ENCODE results near the gene NUTM1.

DNA sequence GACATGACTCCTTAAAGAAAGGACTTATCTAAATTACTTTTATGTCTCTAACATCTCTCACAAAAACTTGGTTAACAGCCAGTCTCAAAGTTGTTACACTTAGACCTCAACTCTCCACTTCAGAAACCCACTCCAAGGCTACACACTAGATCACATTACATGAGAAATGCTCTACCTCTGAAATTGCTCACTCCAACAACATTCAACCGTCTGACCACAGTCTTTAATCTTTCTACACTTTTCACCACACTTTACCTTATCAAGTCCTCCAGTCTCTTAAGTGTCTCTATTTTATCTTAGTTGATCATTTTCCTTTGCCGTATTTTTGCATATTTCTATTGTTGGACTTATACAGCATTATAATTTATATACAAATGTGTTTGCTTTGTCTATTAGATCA, 11.3 kb upstream of the NUTM1 start:
- TF ChIP-seq POLR2A (IDR thresholded peaks at IDR 0.05), result no peak
- TF ChIP-seq, protein P1, sequence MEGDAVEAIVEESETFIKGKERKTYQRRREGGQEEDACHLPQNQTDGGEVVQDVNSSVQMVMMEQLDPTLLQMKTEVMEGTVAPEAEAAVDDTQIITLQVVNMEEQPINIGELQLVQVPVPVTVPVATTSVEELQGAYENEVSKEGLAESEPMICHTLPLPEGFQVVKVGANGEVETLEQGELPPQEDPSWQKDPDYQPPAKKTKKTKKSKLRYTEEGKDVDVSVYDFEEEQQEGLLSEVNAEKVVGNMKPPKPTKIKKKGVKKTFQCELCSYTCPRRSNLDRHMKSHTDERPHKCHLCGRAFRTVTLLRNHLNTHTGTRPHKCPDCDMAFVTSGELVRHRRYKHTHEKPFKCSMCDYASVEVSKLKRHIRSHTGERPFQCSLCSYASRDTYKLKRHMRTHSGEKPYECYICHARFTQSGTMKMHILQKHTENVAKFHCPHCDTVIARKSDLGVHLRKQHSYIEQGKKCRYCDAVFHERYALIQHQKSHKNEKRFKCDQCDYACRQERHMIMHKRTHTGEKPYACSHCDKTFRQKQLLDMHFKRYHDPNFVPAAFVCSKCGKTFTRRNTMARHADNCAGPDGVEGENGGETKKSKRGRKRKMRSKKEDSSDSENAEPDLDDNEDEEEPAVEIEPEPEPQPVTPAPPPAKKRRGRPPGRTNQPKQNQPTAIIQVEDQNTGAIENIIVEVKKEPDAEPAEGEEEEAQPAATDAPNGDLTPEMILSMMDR (IDR thresholded peaks at IDR 0.05), result no peak
